A549 (cell line): ENCODE data around the gene PI16.

Experiments used
- CBX2 ChIP-seq: fragments of 200-600 bp; sonication (generic); IDR thresholded peaks from 2 replicates; pipeline ENCODE4 v1.6.1; 2016; ENCODE audit warnings: low read depth, mild to moderate bottlenecking, borderline replicate concordance
- CEBPB ChIP-seq, 2 experiments: fragments of >200 bp in 1 of 2; sonication (Bioruptor Twin) in 1 of 2; formaldehyde crosslinking in 1 of 2; IDR thresholded peaks; 2 replicates each; pipeline ENCODE4 v1.6.1; 2012 to 2016
- CTCF ChIP-seq: fragments of >200 bp; sonication (Bioruptor Twin); formaldehyde crosslinking; IDR thresholded peaks from 3 replicates; pipeline ENCODE4 v1.5.1; 2016
- EP300 ChIP-seq, 2 experiments: fragments of >200 bp; sonication (Bioruptor Twin); formaldehyde crosslinking; IDR thresholded peaks; 2 replicates in 1 of 2; 3 replicates in 1 of 2; pipeline ENCODE4 v1.6.1; 2016 to 2017
- KDM5A ChIP-seq: fragments of 200-600 bp; sonication (generic); IDR thresholded peaks from 2 replicates; pipeline ENCODE4 v1.6.1; 2016; ENCODE audit warnings: antibody characterized with exemption, mild to moderate bottlenecking
- MAFK ChIP-seq: fragments of 450-650 bp; IDR thresholded peaks from 2 replicates; pipeline ENCODE4 v1.6.1; 2014; ENCODE audit not compliant: partially characterized antibody
- POLR2A ChIP-seq: IDR thresholded peaks from 2 replicates; pipeline ENCODE4 v1.6.1; 2012; ENCODE audit warnings: mild to moderate bottlenecking, low read length
- RARB ChIP-seq: fragments of 250-450 bp; sonication (Bioruptor Pico); IDR thresholded peaks from 2 replicates; pipeline ENCODE4 v1.8.0; 2021; ENCODE audit warnings: mild to moderate bottlenecking, moderate library complexity
- RCOR1 ChIP-seq: fragments of 150-350 bp; IDR thresholded peaks from 2 replicates; pipeline ENCODE4 v1.6.1; 2014; ENCODE audit warnings: antibody characterized with exemption, low read length, low read depth
- RFX5 ChIP-seq: fragments of 450-650 bp; IDR thresholded peaks from 2 replicates; pipeline ENCODE4 v1.7.1; 2014; ENCODE audit warnings: antibody characterized with exemption, mild to moderate bottlenecking, moderate library complexity

GRCh38 chr6:36937896-36938295 is 16.6 kb upstream of the PI16 start:
- TF ChIP-seq KDM5A (no peak), CTCF (no peak), EP300 (IDR thresholded peaks at IDR 0.05) (no peak), CBX2 (no peak), POLR2A (no peak), RFX5 (no peak), CEBPB (IDR thresholded peaks at IDR 0.05) (no peak), RCOR1 (no peak), MAFK (no peak), RARB (CRISPR knock-in tag) (no peak)
